GM13976 (cell line): ENCODE data around the gene EIF2AK3.

ENCODE experiments used
- DNase-seq: peaks from one replicate; pipeline ENCODE4 v3.0.0; 2012; ENCODE audit warnings: low spot score
- in situ Hi-C: fragments of 300-500 bp; cut with MboI; formaldehyde crosslinking; loops from one replicate; pipeline ENCODE4 v1.12.0; 2022; ENCODE audit warnings: low sequenced_read_pairs, mixed read lengths, inconsistent platforms; ENCODE audit not compliant: unreplicated experiment
- TF ChIP-seq, protein P1 (sequence below): IDR thresholded peaks from 2 replicates; pipeline ENCODE4 v1.5.1; 2012; ENCODE audit warnings: borderline replicate concordance, mild to moderate bottlenecking; ENCODE audit not compliant: insufficient read depth; ENCODE audit errors: extremely low read depth, missing control alignments, control extremely low read depth

The EIF2AK3 gene

DNA sequence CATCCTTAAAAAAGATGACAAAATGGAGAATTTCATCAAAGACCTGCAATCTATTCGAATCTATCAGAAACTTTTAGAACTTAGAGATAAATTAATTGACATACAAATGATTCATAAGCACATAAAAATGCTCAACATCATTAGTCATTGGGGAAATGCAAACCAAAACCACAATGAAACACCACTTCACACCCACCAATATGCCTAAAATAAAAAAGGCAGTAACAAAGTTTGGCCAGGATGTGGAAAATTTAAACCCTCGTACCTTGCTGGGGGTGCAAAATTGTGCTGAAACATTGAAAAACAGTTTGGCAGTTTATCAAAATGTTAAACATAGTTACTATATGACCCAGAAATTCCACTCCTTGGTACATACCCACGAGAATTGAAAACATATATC, 11.5 kb upstream of the EIF2AK3 start:
- in situ Hi-C loops: no loop called here
- TF ChIP-seq, protein P1, sequence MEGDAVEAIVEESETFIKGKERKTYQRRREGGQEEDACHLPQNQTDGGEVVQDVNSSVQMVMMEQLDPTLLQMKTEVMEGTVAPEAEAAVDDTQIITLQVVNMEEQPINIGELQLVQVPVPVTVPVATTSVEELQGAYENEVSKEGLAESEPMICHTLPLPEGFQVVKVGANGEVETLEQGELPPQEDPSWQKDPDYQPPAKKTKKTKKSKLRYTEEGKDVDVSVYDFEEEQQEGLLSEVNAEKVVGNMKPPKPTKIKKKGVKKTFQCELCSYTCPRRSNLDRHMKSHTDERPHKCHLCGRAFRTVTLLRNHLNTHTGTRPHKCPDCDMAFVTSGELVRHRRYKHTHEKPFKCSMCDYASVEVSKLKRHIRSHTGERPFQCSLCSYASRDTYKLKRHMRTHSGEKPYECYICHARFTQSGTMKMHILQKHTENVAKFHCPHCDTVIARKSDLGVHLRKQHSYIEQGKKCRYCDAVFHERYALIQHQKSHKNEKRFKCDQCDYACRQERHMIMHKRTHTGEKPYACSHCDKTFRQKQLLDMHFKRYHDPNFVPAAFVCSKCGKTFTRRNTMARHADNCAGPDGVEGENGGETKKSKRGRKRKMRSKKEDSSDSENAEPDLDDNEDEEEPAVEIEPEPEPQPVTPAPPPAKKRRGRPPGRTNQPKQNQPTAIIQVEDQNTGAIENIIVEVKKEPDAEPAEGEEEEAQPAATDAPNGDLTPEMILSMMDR: no peak
- no peak for DNase-seq

DNA sequence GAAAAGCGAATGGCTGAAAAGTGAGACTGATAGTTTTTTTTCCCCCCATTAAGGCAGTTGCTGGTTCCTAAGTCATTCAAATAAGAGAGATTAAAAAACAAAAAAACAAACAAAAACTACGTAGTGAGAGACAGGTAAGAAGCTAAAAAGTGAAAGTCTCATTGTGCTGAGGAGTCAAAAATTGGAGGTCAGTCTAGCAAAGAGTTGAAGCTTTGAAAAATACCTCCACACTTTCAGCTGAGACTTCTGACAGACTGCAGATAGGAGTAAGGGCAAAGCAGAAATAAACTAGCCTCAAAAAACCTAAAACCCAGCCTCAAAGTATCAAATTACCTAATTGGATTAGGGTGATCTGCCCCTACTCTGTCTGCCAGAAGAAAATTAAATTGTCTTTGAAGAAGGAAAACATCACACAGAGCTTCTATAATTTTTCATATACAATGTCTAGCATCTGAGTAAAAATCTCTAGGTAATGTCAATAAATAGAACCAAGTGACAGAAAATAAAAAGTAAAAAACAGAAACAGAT, 10.9 kb upstream of the EIF2AK3 start:
- TF ChIP-seq, protein P1: no peak
- in situ Hi-C loops: no loop called here
- DNase-seq: no peak

GRCh38 chr2:88637464-88637863, 10.2 kb upstream of the EIF2AK3 start:
- DNase-seq: no peak
- in situ Hi-C loops: no loop called here
- TF ChIP-seq, protein P1: no peak

- in situ Hi-C loops: no loop called here
- DNase-seq: no peak
- TF ChIP-seq, protein P1: no peak
Observed at GRCh38 chr2:88636026-88636425, 8.8 kb upstream of the EIF2AK3 start.

- TF ChIP-seq, protein P1: no peak
- no peak for DNase-seq
Observed at GRCh38 chr2:88632569-88632968, 5.3 kb upstream of the EIF2AK3 start.

GRCh38 chr2:88628571-88628939, 1.3 kb upstream of the EIF2AK3 start:
- no peak for DNase-seq
- in situ Hi-C loops: no loop called here
- TF ChIP-seq, protein P1: no peak

More at GRCh38 chr2:88632569-88632968, 5.3 kb upstream of the EIF2AK3 start:
- in situ Hi-C loops: no loop called here

- TF ChIP-seq, protein P1: no peak
- DNase-seq: peak; percentile 65
- in situ Hi-C loops: no loop called here
Observed at GRCh38 chr2:88627856-88628570, 749 bp upstream of the EIF2AK3 start.
